Naive thymus-derived CD4-positive, alpha-beta T cell (primary cell): ENCODE measurements around the gene NPAS2. TPM values are rescaled to one million over a fixed set of nuclear protein-coding genes. Genes with fewer than 3 reads are reported as not detected.
A peak's percentile ranks its signal among the peaks of the same experiment; 100 is the strongest.

Source experiments
- ATAC-seq: fragments of 150-1000 bp; cut with Tn5 transposase; 2 replicates; pipeline ENCODE4 v1.10.0; 2021; ENCODE audit warnings: mild to moderate bottlenecking, moderate library complexity
- CTCF ChIA-PET: fragments of 350-600 bp; sonication (Branson Sonifier 250); formaldehyde crosslinking; loops from one replicate; lab custom pipeline; 2021; ENCODE audit warnings: antibody characterized with exemption; lab: Charles Lee
- POLR2A ChIA-PET: fragments of 350-600 bp; sonication (Branson Sonifier 250); formaldehyde crosslinking; loops from one replicate; lab custom pipeline; 2021; ENCODE audit warnings: antibody characterized with exemption, inconsistent platforms; lab: Charles Lee
- DNase-seq, 9 donors: peaks; one replicate each; pipeline versions ENCODE4 v3.0.0 to v3.0.0-alpha.2; 2020 to 2022; ENCODE audit warnings: mixed read lengths in 1 of 9
- H3K27ac ChIP-seq: one replicate; pipeline ENCODE4 v1.7.0; 2013; ENCODE audit warnings: mild to moderate bottlenecking, low read depth, low read length, moderate library complexity
- H3K27me3 ChIP-seq, 2 donors: one replicate each; pipeline ENCODE4 v1.7.0; 2013; ENCODE audit warnings: low read length in 2 of 2, mild to moderate bottlenecking in 2 of 2, moderate library complexity in 2 of 2; ENCODE audit not compliant: control insufficient read depth in 2 of 2, insufficient read depth in 2 of 2
- H3K36me3 ChIP-seq, 3 experiments: 1 replicate in 2 of 3; 2 replicates in 1 of 3; pipeline ENCODE4 v1.7.0; 2013; ENCODE audit warnings: low read length in 3 of 3, mild to moderate bottlenecking in 3 of 3, moderate library complexity in 1 of 3; ENCODE audit not compliant: insufficient read depth in 3 of 3, control insufficient read depth in 2 of 3
- H3K4me1 ChIP-seq, 2 donors: one replicate each; pipeline ENCODE4 v1.7.0; 2013; ENCODE audit warnings: low read length in 2 of 2, mild to moderate bottlenecking in 2 of 2, moderate library complexity in 1 of 2; ENCODE audit not compliant: control insufficient read depth in 2 of 2, insufficient read depth in 2 of 2
- H3K4me3 ChIP-seq: 2 replicates; pipeline ENCODE4 v1.7.0; 2013; ENCODE audit warnings: mild to moderate bottlenecking, low read length
- H3K9me3 ChIP-seq, 3 experiments: 1 replicate in 2 of 3; 2 replicates in 1 of 3; pipeline ENCODE4 v1.7.0; 2013; ENCODE audit warnings: low read length in 3 of 3; ENCODE audit not compliant: control insufficient read depth in 2 of 3
- H3K27ac Mint-ChIP-seq, 9 donors: one replicate each; pipeline ENCODE4 v1.8.0; 2020 to 2022; ENCODE audit warnings: mixed read lengths in 9 of 9, mild to moderate bottlenecking in 8 of 9, moderate library complexity in 5 of 9, inconsistent platforms in 2 of 9
- H3K27me3 Mint-ChIP-seq, 5 donors: one replicate each; pipeline ENCODE4 v1.8.0; 2021 to 2022; ENCODE audit warnings: mixed read lengths in 5 of 5, mild to moderate bottlenecking in 1 of 5
- H3K36me3 Mint-ChIP-seq, 5 donors: one replicate each; pipeline ENCODE4 v1.8.0; 2020 to 2022; ENCODE audit warnings: mixed read lengths in 5 of 5, mild to moderate bottlenecking in 3 of 5, inconsistent platforms in 1 of 5
- H3K4me1 Mint-ChIP-seq, 7 donors: one replicate each; pipeline ENCODE4 v1.8.0; 2020 to 2022; ENCODE audit warnings: mixed read lengths in 7 of 7, mild to moderate bottlenecking in 3 of 7, inconsistent platforms in 1 of 7
- H3K4me3 Mint-ChIP-seq, 10 donors: one replicate each; pipeline ENCODE4 v1.8.0; 2020 to 2022; ENCODE audit warnings: mild to moderate bottlenecking in 10 of 10, mixed read lengths in 10 of 10, moderate library complexity in 6 of 10, inconsistent platforms in 2 of 10
- H3K9me3 Mint-ChIP-seq, 11 donors: one replicate each; pipeline ENCODE4 v1.8.0; 2020 to 2022; ENCODE audit warnings: mixed read lengths in 11 of 11, mild to moderate bottlenecking in 4 of 11, inconsistent platforms in 1 of 11, moderate library complexity in 1 of 11
- intact Hi-C, 2 donors: fragments of 100-400 bp; cut with micrococcal nuclease; formaldehyde crosslinking; loops; one replicate each; pipeline ENCODE4 v1.15.1; 2023
- polyA plus RNA-seq, 2 donors: library from polyadenylated mRNA; unstranded; fragments of 300-500 nt; fragmentation: Illumina TruSeq; gene quantifications; one replicate each; pipeline ENCODE4 v1.2.3, GENCODE V29; 2021
- total RNA-seq, 6 experiments: library from RNA in 5 of 6; stranded (reverse) in 5 of 6; gene quantifications; 1 replicate in 5 of 6; 2 replicates in 1 of 6; pipeline ENCODE4 v1.2.3 and lab custom pipeline; 2021 to 2026

NPAS2 gene
- total and polyA plus RNA-seq, 7 experiments from 2014 or later, result 1.2 to 15.0 (median 8.3) TPM

GRCh38 chr2:100990166-100990565 lies 170.2 kb downstream of the NPAS2 start:
- no peaks in the 10 kb centered on the region for H3K36me3 ChIP-seq
- H3K9me3 ChIP-seq, result no peaks in the 10 kb centered on the region
- H3K27me3 ChIP-seq, result no peaks in the 10 kb centered on the region
- intact Hi-C loops, result no loop called here
- H3K4me3 Mint-ChIP-seq, result no peak overlapping the region
- no peaks in the 10 kb centered on the region for H3K9me3 Mint-ChIP-seq
- CTCF ChIA-PET, result interaction anchor here (0.6 to 2.8 kb wide), 4 partner anchors 260 to 406 kb away, joined by 4 to 10 read pairs (median 4); no protein-coding TSS in a partner anchor
- DNase-seq, result no peak
- H3K4me1 ChIP-seq, result no peaks in the 10 kb centered on the region
- H3K27ac Mint-ChIP-seq, result peak overlapping the region in 1 of 9 donors; percentile 33
- H3K27ac ChIP-seq, result no peak overlapping the region
- peaks cover 0 to 13% (median 0%) of the 10 kb centered on the region in 5 donors for H3K36me3 Mint-ChIP-seq
- peaks cover 0 to 5% (median 0%) of the 10 kb centered on the region in 7 donors for H3K4me1 Mint-ChIP-seq
- no peaks in the 10 kb centered on the region for H3K27me3 Mint-ChIP-seq
- POLR2A ChIA-PET, result interaction anchor here (1.0 kb wide), 1 partner anchor 12 kb away, joined by 3 read pairs; the partner anchor contains the start of gene RPL31
- ATAC-seq, result no peak
- H3K4me3 ChIP-seq, result no peak overlapping the region

GRCh38 chr2:100990650-100991403 lies 170.9 kb downstream of the NPAS2 start:
- H3K4me1 Mint-ChIP-seq, result peaks cover 0 to 5% (median 0%) of the 10 kb centered on the region in 7 donors
- H3K36me3 ChIP-seq, result no peaks in the 10 kb centered on the region
- H3K27me3 ChIP-seq, result no peaks in the 10 kb centered on the region
- H3K27ac Mint-ChIP-seq, result peak overlapping the region in 1 of 9 donors; percentile 41
- DNase-seq (no peak), ATAC-seq (no peak)
- no peak overlapping the region for H3K4me3 ChIP-seq
- no peaks in the 10 kb centered on the region for H3K4me1 ChIP-seq
- no peaks in the 10 kb centered on the region for H3K27me3 Mint-ChIP-seq
- no peaks in the 10 kb centered on the region for H3K9me3 ChIP-seq
- ChIA-PET CTCF (interaction anchor here (0.6 to 2.8 kb wide), 4 partner anchors 261 to 407 kb away, joined by 4 to 10 read pairs (median 4); no protein-coding TSS in a partner anchor), POLR2A (interaction anchor here (1.0 kb wide), 1 partner anchor 12 kb away, joined by 3 read pairs; the partner anchor contains the start of gene RPL31)
- no peak overlapping the region for H3K4me3 Mint-ChIP-seq
- H3K36me3 Mint-ChIP-seq, result peaks cover 0 to 16% (median 0%) of the 10 kb centered on the region in 5 donors
- no peak overlapping the region for H3K27ac ChIP-seq
- H3K9me3 Mint-ChIP-seq, result no peaks in the 10 kb centered on the region
- intact Hi-C loops, result no loop called here

- no peak overlapping the region for H3K4me3 ChIP-seq
- ATAC-seq, result no peak
- Mint-ChIP-seq H3K36me3 (peaks cover 0 to 16% (median 0%) of the 10 kb centered on the region in 5 donors), H3K4me3 (no peak overlapping the region), H3K4me1 (peaks cover 0 to 5% (median 0%) of the 10 kb centered on the region in 7 donors), H3K27me3 (no peaks in the 10 kb centered on the region), H3K9me3 (no peaks in the 10 kb centered on the region), H3K27ac (no peak overlapping the region)
- H3K27ac ChIP-seq, result no peak overlapping the region
- CTCF ChIA-PET, result interaction anchor here (1.0 to 2.8 kb wide), 2 partner anchors 381 to 384 kb away, joined by 4 to 10 read pairs; no protein-coding TSS in a partner anchor
- POLR2A ChIA-PET, result no interaction called here
- H3K4me1 ChIP-seq, result no peaks in the 10 kb centered on the region
- H3K27me3 ChIP-seq, result no peaks in the 10 kb centered on the region
- intact Hi-C loops, result no loop called here
- DNase-seq, result no peak
- no peaks in the 10 kb centered on the region for H3K36me3 ChIP-seq
- no peaks in the 10 kb centered on the region for H3K9me3 ChIP-seq
Observed at GRCh38 chr2:100991404-100991773, 171.4 kb downstream of the NPAS2 start.

- ChIA-PET POLR2A (interaction anchor here (0.7 kb wide), 1 partner anchor 386 kb away, joined by 3 read pairs; no protein-coding TSS in a partner anchor), CTCF (no interaction called here)
- no peaks in the 10 kb centered on the region for H3K4me1 ChIP-seq
- no peaks in the 10 kb centered on the region for H3K9me3 ChIP-seq
- DNase-seq, result no peak
- H3K27me3 ChIP-seq, result no peaks in the 10 kb centered on the region
- intact Hi-C loops, result no loop called here
- Mint-ChIP-seq H3K4me3 (no peak overlapping the region), H3K9me3 (no peaks in the 10 kb centered on the region), H3K36me3 (peaks cover 0 to 16% (median 0%) of the 10 kb centered on the region in 5 donors), H3K27ac (no peak overlapping the region), H3K27me3 (no peaks in the 10 kb centered on the region), H3K4me1 (peaks cover 0 to 5% (median 0%) of the 10 kb centered on the region in 7 donors)
- H3K4me3 ChIP-seq, result no peak overlapping the region
- no peak overlapping the region for H3K27ac ChIP-seq
- peak; percentile 52 for ATAC-seq
- H3K36me3 ChIP-seq, result no peaks in the 10 kb centered on the region
Observed at GRCh38 chr2:100992262-100992661, 172.3 kb downstream of the NPAS2 start.

- Histone ChIP-seq H3K27ac (no peak overlapping the region), H3K36me3 (no peaks in the 10 kb centered on the region), H3K4me3 (no peak overlapping the region), H3K4me1 (no peaks in the 10 kb centered on the region), H3K9me3 (no peaks in the 10 kb centered on the region), H3K27me3 (no peaks in the 10 kb centered on the region)
- ChIA-PET CTCF (no interaction called here), POLR2A (no interaction called here)
- ATAC-seq (no peak), DNase-seq (no peak)
- H3K27me3 Mint-ChIP-seq, result no peaks in the 10 kb centered on the region
- intact Hi-C loops, result no loop called here
- H3K4me1 Mint-ChIP-seq, result peaks cover 0 to 5% (median 0%) of the 10 kb centered on the region in 7 donors
- no peak overlapping the region for H3K4me3 Mint-ChIP-seq
- peaks cover 0 to 16% (median 0%) of the 10 kb centered on the region in 5 donors for H3K36me3 Mint-ChIP-seq
- H3K27ac Mint-ChIP-seq, result no peak overlapping the region
- H3K9me3 Mint-ChIP-seq, result no peaks in the 10 kb centered on the region
Observed at GRCh38 chr2:100993294-100993693, 173.4 kb downstream of the NPAS2 start.

GRCh38 chr2:100995309-100996075 lies 175.6 kb downstream of the NPAS2 start:
- peaks cover 0 to 5% (median 0%) of the 10 kb centered on the region in 7 donors for H3K4me1 Mint-ChIP-seq
- no peak overlapping the region for H3K4me3 ChIP-seq
- CTCF ChIA-PET, result no interaction called here

More at GRCh38 chr2:100995309-100996075, 175.6 kb downstream of the NPAS2 start:
- intact Hi-C loops, result no loop called here
- H3K27me3 ChIP-seq, result no peaks in the 10 kb centered on the region
- no peaks in the 10 kb centered on the region for H3K9me3 ChIP-seq
- DNase-seq (no peak), ATAC-seq (no peak)
- POLR2A ChIA-PET, result no interaction called here
- H3K4me1 ChIP-seq, result no peaks in the 10 kb centered on the region
- H3K36me3 Mint-ChIP-seq, result peaks cover 0 to 10% (median 0%) of the 10 kb centered on the region in 5 donors
- H3K4me3 Mint-ChIP-seq, result no peak overlapping the region
- peaks cover 0 to 5% (median 0%) of the 10 kb centered on the region in 5 donors for H3K27me3 Mint-ChIP-seq
- H3K27ac ChIP-seq, result no peak overlapping the region
- H3K36me3 ChIP-seq, result no peaks in the 10 kb centered on the region
- no peak overlapping the region for H3K27ac Mint-ChIP-seq
- no peaks in the 10 kb centered on the region for H3K9me3 Mint-ChIP-seq
